Activated CD4-positive, alpha-beta T cell treated with anti-CD3 and anti-CD28 coated beads, Interleukin-2, amount 10 ng/mL, durations not matched to agents 7 days and 5 days (primary cell): ENCODE data around the gene FKBP15. TPM values are rescaled to one million over a fixed set of nuclear protein-coding genes. Genes with fewer than 3 reads are reported as not detected.

Source experiments
- CTCF ChIA-PET: fragments of 350-600 bp; sonication (Branson Sonifier 250); formaldehyde crosslinking; loops from one replicate; lab custom pipeline; 2021; ENCODE audit warnings: antibody characterized with exemption; lab: Charles Lee
- POLR2A ChIA-PET: fragments of 350-600 bp; sonication (Branson Sonifier 250); formaldehyde crosslinking; loops from one replicate; lab custom pipeline; 2021; ENCODE audit warnings: antibody characterized with exemption; lab: Charles Lee
- DNase-seq: peaks from one replicate; pipeline ENCODE4 v3.0.0-alpha.2; 2020
- H3K27ac Mint-ChIP-seq: one replicate; pipeline ENCODE4 v1.8.0; 2021; ENCODE audit warnings: mild to moderate bottlenecking, moderate library complexity, mixed read lengths
- H3K27me3 Mint-ChIP-seq: one replicate; pipeline ENCODE4 v1.8.0; 2021; ENCODE audit warnings: mixed read lengths
- H3K36me3 Mint-ChIP-seq: one replicate; pipeline ENCODE4 v1.8.0; 2021; ENCODE audit warnings: low read depth, mixed read lengths
- H3K4me1 Mint-ChIP-seq: one replicate; pipeline ENCODE4 v1.8.0; 2021; ENCODE audit warnings: mixed read lengths
- H3K4me3 Mint-ChIP-seq: one replicate; pipeline ENCODE4 v1.8.0; 2021; ENCODE audit warnings: mild to moderate bottlenecking, moderate library complexity, mixed read lengths
- H3K9me3 Mint-ChIP-seq: one replicate; pipeline ENCODE4 v1.8.0; 2021; ENCODE audit warnings: mixed read lengths
- total RNA-seq, 2 experiments: library from RNA; stranded (reverse); gene quantifications; one replicate each; pipeline ENCODE4 v1.2.3, GENCODE V29; 2021

Gene FKBP15
- total RNA-seq, 2 experiments from 2014 or later, result 33.6 to 39.3 TPM

DNA sequence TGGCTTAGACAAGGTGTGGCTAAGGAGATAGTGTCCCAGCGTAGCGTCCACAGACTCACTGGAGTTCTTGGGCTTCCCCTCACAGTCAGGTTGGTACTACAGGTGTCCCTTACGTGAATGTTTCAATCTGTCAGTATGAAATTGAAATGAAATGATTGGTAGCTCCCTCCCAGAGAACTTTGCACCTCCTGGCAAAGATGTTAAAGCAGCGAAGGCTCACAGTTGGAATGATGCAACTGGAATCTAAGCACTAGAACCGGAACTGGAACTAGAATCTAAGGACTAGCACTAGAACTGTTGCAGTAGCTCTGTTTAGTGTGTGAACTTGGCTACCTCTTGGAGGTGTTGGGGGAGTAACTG is 1.4 kb upstream of the FKBP15 start:
- Mint-ChIP-seq H3K36me3 (peaks cover 4% of the 10 kb centered on the region), H3K9me3 (no peaks in the 10 kb centered on the region), H3K27me3 (no peaks in the 10 kb centered on the region), H3K4me1 (peaks cover 47% of the 10 kb centered on the region), H3K4me3 (peak overlapping the region; percentile 94), H3K27ac (peak overlapping the region; percentile 93)
- DNase-seq, result no peak
- ChIA-PET POLR2A (no interaction called here), CTCF (interaction anchor here (0.6 to 1.5 kb wide), 4 partner anchors 19 to 133 kb away, joined by 3 to 6 read pairs (median 3); partner anchors contain the start of genes CDC26 and PRPF4)

DNA sequence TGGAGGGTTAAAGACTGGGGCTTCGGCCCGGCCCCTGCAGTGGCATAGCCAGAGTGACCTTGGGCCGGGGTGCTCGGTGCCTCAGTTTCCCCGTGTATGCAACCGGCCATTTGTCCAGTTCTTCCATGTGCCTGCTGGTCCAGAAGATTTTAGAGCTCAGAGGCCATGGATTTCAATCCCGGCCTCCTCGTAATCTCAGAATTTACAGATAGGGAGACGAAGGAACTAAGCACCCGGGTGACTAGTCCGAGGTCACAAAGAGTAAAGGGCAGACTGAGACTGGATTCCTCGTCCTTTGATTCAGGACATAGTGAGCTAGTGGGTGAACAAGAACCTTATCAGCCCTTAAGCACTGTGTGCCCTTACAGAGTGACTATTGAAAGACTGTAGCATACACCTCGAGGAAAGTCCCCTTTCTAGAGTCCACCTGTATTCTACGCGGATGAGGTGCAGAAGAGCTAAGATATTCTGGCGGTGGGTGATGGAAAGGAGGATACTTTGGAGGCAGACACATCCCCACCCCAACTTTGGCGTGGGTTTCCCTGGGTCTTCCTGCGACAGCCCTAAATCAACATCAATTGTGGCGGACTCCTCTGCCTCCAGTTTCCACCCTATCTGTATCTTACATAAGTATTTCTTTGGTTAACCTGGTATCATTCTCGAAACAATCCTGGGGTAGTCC is 864 bp upstream of the FKBP15 start:
- H3K36me3 Mint-ChIP-seq, result peaks cover 4% of the 10 kb centered on the region
- no peaks in the 10 kb centered on the region for H3K9me3 Mint-ChIP-seq
- ChIA-PET POLR2A (no interaction called here), CTCF (interaction anchor here (0.6 to 1.5 kb wide), 9 partner anchors 20 to 134 kb away, joined by 3 to 6 read pairs (median 3); partner anchors contain the start of genes CDC26 and PRPF4)
- no peak for DNase-seq
- peak overlapping the region; percentile 93 for H3K27ac Mint-ChIP-seq
- H3K4me1 Mint-ChIP-seq, result peaks cover 47% of the 10 kb centered on the region
- no peaks in the 10 kb centered on the region for H3K27me3 Mint-ChIP-seq
- peak overlapping the region; percentile 94 for H3K4me3 Mint-ChIP-seq

DNA sequence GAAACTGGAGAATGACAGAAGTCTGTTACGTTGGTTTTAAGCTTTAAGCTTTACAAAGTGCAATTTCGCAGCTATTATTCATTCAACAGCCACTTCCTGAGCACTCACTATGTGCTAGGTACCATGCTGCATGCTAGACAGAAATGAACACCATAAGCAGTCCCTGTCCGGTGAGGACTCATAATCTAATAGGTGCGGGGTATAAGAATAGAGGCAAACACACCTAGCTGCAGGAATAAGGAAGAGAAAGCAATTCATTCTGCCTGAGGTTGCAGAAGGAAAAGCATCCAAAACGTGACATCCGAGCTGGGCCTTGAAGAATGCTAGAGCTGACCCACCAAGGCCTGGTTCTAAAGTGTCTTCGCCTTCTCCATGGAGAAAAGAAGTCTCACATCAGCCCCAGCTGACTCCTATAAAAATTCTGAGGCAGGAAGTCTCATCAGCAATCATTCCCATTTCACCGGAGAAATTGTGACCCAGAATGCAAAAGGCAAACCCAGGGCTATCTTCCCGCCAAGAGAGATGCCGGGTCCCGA is 542 bp downstream of the FKBP15 start:
- H3K9me3 Mint-ChIP-seq, result no peaks in the 10 kb centered on the region
- H3K27ac Mint-ChIP-seq, result peak overlapping the region; percentile 93
- DNase-seq, result peak; percentile 9
- ChIA-PET CTCF (interaction anchor here (0.6 to 1.7 kb wide), 11 partner anchors 13 to 361 kb away, joined by 3 to 6 read pairs (median 4); partner anchors contain the start of genes CDC26 and PRPF4), POLR2A (interaction anchor here (0.6 to 1.7 kb wide), 3 partner anchors 9 to 76 kb away, joined by 3 read pairs; no protein-coding TSS in a partner anchor)
- H3K27me3 Mint-ChIP-seq, result no peaks in the 10 kb centered on the region
- peaks cover 51% of the 10 kb centered on the region for H3K4me1 Mint-ChIP-seq
- peaks cover 7% of the 10 kb centered on the region for H3K36me3 Mint-ChIP-seq
- H3K4me3 Mint-ChIP-seq, result peak overlapping the region; percentile 94

DNA sequence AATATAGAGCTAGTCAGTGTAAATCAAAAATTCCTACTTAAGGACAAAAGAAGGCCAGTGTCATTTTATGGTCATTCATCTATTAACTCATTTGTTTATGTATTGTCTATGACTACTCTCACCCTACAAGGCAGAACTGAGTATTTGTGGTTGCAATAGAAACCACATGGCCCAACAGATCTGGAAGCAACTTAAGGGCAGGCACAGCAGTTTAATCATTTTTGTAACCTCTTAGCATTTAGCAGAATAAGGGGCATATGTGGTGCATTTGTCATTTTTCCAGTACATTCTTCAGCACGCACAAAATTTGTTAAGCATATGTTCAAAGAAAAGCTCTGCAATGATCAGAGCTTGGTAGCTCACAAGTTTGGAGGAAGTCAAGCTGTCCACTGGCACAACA is 1.1 kb downstream of the FKBP15 start:
- no peaks in the 10 kb centered on the region for H3K27me3 Mint-ChIP-seq
- H3K9me3 Mint-ChIP-seq, result no peaks in the 10 kb centered on the region
- H3K36me3 Mint-ChIP-seq, result peaks cover 7% of the 10 kb centered on the region
- ChIA-PET POLR2A (interaction anchor here (1.3 to 1.7 kb wide), 2 partner anchors 8 to 10 kb away, joined by 3 read pairs; no protein-coding TSS in a partner anchor), CTCF (interaction anchor here (0.6 to 1.7 kb wide), 7 partner anchors 13 to 362 kb away, joined by 3 to 5 read pairs (median 4); no protein-coding TSS in a partner anchor)
- peak overlapping the region; percentile 94 for H3K4me3 Mint-ChIP-seq
- peak; percentile 28 for DNase-seq
- H3K4me1 Mint-ChIP-seq, result peaks cover 54% of the 10 kb centered on the region
- H3K27ac Mint-ChIP-seq, result peak overlapping the region; percentile 93

DNA sequence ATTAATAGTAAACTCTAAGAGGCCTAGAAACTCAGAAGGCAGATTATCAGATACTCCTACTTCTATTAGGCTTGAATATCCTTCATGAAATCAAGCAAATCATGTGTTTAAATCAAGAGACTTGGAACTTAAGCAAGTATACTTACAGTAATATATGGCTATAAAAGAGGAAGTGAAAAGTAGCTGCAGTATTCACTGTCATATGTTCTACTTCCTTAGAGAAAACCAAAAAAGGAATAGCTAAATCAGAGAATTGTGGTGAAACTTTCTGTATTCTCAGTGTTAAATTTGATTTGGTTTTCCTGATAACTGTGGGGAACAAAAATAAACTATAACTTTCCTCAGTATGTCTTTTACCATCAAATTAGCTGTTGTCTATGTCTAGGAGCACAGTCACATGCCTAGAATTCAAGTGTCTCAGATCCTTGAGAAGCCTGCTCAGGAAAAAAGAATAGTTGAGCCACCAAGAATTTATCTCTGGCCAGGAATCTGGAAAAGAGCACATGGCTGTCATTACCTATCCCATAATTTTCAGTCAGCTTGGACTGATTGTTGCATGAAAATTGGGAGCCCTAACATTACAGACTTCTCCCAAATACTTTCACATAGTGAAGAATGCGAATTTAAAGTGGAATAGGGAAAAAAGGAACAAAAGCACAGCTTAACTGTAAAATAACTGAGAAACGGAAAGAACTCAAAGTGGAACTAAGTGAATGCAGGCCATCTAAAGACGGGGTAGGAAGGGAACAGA is 1.7 kb downstream of the FKBP15 start:
- Mint-ChIP-seq H3K27me3 (no peaks in the 10 kb centered on the region), H3K9me3 (no peaks in the 10 kb centered on the region), H3K4me1 (peaks cover 56% of the 10 kb centered on the region), H3K36me3 (peaks cover 7% of the 10 kb centered on the region), H3K27ac (peak overlapping the region; percentile 93), H3K4me3 (peak overlapping the region; percentile 94)
- ChIA-PET CTCF (interaction anchor here (1.2 to 1.7 kb wide), 4 partner anchors 13 to 56 kb away, joined by 4 to 5 read pairs (median 4); no protein-coding TSS in a partner anchor), POLR2A (interaction anchor here (0.7 to 1.7 kb wide), 3 partner anchors 8 to 536 kb away, joined by 3 to 5 read pairs (median 3); no protein-coding TSS in a partner anchor)
- DNase-seq, result no peak

DNA sequence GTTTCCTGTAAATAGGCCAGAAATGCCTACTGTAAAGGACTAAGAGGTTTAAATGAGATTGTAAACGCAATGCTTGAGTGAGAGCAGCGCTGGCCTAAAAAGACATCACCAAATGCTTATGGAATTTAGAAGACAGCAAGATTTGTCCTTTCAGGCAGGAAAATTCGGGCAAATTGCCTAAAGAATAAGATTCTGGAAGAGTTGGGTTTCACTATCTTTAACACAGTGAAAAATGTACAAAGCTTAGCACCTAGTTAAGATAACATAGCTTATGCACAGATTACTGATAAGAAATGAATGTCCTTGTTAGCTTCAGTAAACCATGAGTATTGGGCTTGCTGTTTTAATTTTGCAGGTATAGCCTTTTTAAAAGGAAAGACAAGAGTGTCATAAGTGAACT is 4.7 kb downstream of the FKBP15 start:
- Mint-ChIP-seq H3K36me3 (peaks cover 21% of the 10 kb centered on the region), H3K4me3 (no peak overlapping the region)

DNA sequence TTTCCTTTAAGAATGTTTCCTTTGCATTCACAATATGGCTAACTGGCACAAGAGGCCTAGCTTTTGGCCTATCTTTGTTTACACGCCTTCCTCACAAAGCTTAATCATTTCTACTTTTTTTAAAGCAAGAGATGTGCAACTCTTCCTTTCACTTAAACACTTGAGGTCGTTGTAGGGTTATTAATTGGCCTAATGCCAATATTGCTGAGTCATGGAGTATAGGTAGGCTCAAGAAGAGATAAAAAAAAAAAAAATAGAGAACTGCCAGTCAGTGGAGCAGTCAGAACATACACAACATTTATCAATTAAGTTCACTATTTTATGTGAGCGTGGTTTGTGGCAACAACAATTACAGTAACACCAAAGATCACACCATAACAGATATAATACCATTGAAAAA is 5.9 kb downstream of the FKBP15 start:
- peaks cover 28% of the 10 kb centered on the region for H3K36me3 Mint-ChIP-seq
- H3K4me3 Mint-ChIP-seq, result no peak overlapping the region
- CTCF ChIA-PET, result interaction anchor here (0.6 kb wide), 1 partner anchor 913 kb away, joined by 5 read pairs; no protein-coding TSS in a partner anchor
- POLR2A ChIA-PET, result no interaction called here
- peaks cover 33% of the 10 kb centered on the region for H3K4me1 Mint-ChIP-seq
- no peaks in the 10 kb centered on the region for H3K27me3 Mint-ChIP-seq
- no peak for DNase-seq
- no peak overlapping the region for H3K27ac Mint-ChIP-seq
- H3K9me3 Mint-ChIP-seq, result no peaks in the 10 kb centered on the region

More for the DNA sequence above, 4.7 kb downstream of the FKBP15 start:
- POLR2A ChIA-PET, result no interaction called here
- CTCF ChIA-PET, result interaction anchor here (0.6 kb wide), 1 partner anchor 53 kb away, joined by 4 read pairs; no protein-coding TSS in a partner anchor
- H3K4me1 Mint-ChIP-seq, result peaks cover 37% of the 10 kb centered on the region
- DNase-seq, result no peak
- H3K27me3 Mint-ChIP-seq, result no peaks in the 10 kb centered on the region
- no peaks in the 10 kb centered on the region for H3K9me3 Mint-ChIP-seq
- H3K27ac Mint-ChIP-seq, result no peak overlapping the region

DNA sequence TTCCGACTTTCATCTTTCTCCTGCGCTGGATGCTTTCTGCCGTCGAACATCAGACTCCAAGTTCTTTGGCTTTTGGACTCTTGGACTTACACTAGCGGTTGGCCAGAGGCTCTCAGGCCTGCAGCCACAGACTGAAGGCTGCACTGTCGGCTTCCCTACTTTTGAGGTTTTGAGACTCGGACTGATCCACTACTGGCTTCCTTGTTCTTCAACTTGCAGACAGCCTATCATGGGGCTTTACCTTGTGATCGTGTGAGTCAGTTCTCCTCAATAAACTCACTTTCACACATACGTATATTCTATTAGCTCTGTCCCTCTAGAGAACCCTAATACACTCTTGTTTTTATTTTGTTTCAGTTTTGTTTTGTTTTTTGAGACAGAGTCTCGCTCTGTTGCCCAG is 10.3 kb downstream of the FKBP15 start:
- no peaks in the 10 kb centered on the region for H3K9me3 Mint-ChIP-seq
- H3K4me1 Mint-ChIP-seq, result peaks cover 10% of the 10 kb centered on the region
- H3K36me3 Mint-ChIP-seq, result peaks cover 46% of the 10 kb centered on the region
- H3K4me3 Mint-ChIP-seq, result no peak overlapping the region
- DNase-seq, result no peak
- H3K27me3 Mint-ChIP-seq, result no peaks in the 10 kb centered on the region
- CTCF ChIA-PET, result no interaction called here
- no peak overlapping the region for H3K27ac Mint-ChIP-seq
- POLR2A ChIA-PET, result interaction anchor here (1.0 kb wide), 1 partner anchor 9 kb away, joined by 3 read pairs; no protein-coding TSS in a partner anchor

DNA sequence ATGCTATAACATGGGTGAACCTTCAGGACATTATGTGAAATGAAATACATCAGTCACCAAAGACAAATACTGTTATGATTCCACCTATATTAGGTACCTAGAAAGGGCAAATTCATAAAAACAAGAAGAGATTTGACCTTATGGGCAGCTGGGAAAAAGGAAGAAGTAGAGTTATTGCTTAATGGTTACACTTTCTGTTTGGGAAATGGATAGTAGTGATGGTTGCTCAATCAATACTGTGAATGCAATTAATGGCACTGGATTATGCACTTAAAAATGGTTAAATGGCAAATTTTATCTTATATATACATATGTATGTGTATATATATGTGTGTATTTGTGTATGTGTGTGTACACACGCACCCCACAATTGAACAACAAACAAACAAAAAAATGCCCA is 15.2 kb downstream of the FKBP15 start:
- CTCF ChIA-PET, result interaction anchor here (1.3 to 1.7 kb wide), 2 partner anchors 14 to 94 kb away, joined by 4 read pairs; no protein-coding TSS in a partner anchor
- H3K4me1 Mint-ChIP-seq, result no peaks in the 10 kb centered on the region

DNA sequence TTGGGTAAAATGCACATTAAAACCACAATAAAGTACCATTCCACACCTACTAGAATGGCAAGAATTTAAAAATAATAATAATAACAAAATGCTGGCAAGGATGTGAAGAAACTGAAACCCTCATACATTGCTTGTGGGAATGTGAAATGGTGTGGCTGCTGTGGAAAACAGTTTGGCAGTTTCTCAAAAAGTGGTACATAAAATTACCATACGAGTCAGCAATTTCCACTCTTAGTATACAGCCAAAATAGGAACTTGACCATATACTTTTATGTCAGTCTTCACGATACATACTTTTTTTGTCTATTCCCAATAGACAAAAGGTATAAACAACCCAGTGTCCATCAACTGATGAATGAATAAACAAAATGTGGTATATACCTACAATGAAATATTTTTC is 15.6 kb downstream of the FKBP15 start:
- Mint-ChIP-seq H3K4me3 (no peak overlapping the region), H3K27ac (no peak overlapping the region), H3K27me3 (no peaks in the 10 kb centered on the region), H3K4me1 (no peaks in the 10 kb centered on the region), H3K36me3 (peaks cover 54% of the 10 kb centered on the region), H3K9me3 (no peaks in the 10 kb centered on the region)
- CTCF ChIA-PET, result no interaction called here
- POLR2A ChIA-PET, result no interaction called here
- DNase-seq, result no peak

More for the DNA sequence above, 15.2 kb downstream of the FKBP15 start:
- Mint-ChIP-seq H3K27ac (no peak overlapping the region), H3K27me3 (no peaks in the 10 kb centered on the region), H3K36me3 (peaks cover 57% of the 10 kb centered on the region), H3K9me3 (no peaks in the 10 kb centered on the region), H3K4me3 (no peak overlapping the region)
- POLR2A ChIA-PET, result no interaction called here
- DNase-seq, result no peak

DNA sequence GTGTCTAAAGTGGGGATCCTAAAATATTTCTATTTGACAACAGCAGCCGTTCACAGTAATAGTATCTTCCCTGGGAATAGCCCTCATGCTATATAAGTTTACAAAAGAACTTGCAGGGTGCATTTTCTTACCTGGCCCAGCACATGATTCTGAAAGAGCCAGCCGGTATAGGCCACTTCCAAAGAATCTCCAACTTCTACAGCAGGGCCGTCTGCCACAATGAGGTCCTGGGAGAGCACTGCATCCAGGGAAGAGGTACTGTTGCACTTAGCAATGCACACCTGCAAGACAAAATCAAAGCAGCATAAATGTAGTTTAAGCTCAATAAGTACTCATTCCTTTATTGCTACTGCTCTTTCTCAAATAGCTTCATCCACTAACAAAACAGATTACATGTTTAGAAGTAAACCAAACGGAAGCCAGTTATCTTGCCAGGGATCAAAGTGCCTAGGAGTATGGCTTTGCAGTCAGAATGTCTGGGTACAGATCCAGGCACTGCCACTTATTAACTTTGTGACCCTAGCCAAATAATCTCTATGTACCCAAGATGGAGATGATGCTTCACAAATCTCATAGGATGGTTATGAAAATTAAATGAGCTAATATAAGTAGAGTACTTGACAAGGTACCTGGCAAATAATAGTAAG is 21.3 kb downstream of the FKBP15 start:
- ChIA-PET POLR2A (no interaction called here), CTCF (no interaction called here)
- Mint-ChIP-seq H3K27me3 (no peaks in the 10 kb centered on the region), H3K4me3 (no peak overlapping the region), H3K4me1 (no peaks in the 10 kb centered on the region), H3K27ac (no peak overlapping the region), H3K36me3 (peaks cover 61% of the 10 kb centered on the region), H3K9me3 (no peaks in the 10 kb centered on the region)
- DNase-seq, result no peak

DNA sequence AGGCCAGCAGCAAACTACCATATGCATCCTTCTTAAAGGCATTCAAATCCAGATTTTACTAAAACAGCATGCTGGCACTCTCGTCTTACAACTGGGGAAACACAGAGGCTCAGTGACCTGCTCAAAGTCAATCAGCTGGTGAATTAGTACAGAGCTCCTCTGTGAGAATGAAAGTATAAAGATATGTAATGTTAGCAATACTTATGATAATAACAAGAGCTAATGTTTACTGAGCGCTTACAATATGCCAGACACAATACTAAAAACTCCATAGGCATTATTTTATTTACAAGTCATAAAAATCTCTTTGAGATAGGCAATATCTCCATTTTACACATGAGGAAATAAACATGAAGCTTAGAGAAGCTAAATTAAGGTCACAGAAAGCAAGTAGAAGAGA is 28.6 kb downstream of the FKBP15 start:
- ChIA-PET CTCF (interaction anchor here (0.7 kb wide), 1 partner anchor 41 kb away, joined by 5 read pairs; no protein-coding TSS in a partner anchor), POLR2A (no interaction called here)
- no peak for DNase-seq
- Mint-ChIP-seq H3K9me3 (no peaks in the 10 kb centered on the region), H3K4me3 (no peak overlapping the region), H3K4me1 (peaks cover 12% of the 10 kb centered on the region), H3K36me3 (peaks cover 37% of the 10 kb centered on the region), H3K27me3 (no peaks in the 10 kb centered on the region), H3K27ac (no peak overlapping the region)
